Measurements from ENCODE around the gene LMAN2.
"Not testable (repeated sequence)": the region's sequence is repeated elsewhere in the genome, so short reads cannot be mapped to it uniquely, and the experiment has no call there.

LMAN2 gene

GRCh38 chr5:177311392-177311722, 40.1 kb downstream of the LMAN2 start:
- H3K4me1 ChIP-seq (ENCODE audit: control insufficient read depth, insufficient read depth, low read length): peaks cover 7% of the 10 kb centered on the region
- peaks cover 9% of the 10 kb centered on the region for H3K36me3 ChIP-seq (ENCODE audit: control insufficient read depth, insufficient read depth, low read length)
- H3K4me3 ChIP-seq (ENCODE audit: low read depth, low read length): peak overlapping the region; percentile 80
- no peaks in the 10 kb centered on the region for H3K27me3 ChIP-seq (ENCODE audit: control insufficient read depth, insufficient read depth, low read length)
- no peaks in the 10 kb centered on the region for H3K9me3 ChIP-seq (ENCODE audit: control insufficient read depth, insufficient read depth, low read length)
- peak overlapping the region; percentile 47 for H3K9ac ChIP-seq (ENCODE audit: low read depth, low read length)

DNA sequence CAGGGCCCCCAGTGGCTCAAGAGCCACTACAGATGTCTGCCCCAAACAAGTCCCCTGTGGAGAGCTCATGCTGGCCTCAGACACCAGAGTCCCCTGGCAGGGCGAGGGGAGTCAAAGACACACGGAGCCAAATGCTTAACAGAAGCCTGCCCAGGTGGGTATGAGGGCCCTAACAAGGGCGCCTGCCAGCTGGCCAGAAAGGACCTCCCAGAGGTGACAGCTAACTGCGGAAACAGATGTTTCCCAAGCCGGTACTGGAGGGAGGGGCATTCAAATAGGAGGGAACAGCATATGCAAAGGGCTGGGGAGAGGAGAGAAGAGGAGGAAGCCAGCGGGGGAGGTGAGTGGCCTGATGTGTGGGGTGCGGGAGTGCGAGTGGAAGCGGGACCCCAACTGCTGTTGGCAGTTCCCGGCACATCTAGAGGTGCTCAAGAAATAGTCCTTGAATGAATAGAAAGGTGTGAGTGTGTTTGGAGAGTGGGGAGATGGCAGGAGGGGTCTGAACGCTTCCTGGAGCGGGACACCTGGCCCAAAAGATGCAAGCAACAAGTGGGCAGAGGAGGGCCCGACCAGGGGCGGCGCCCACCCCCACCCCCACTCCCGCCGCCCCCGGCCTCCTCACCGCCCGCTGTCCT, 40.6 kb downstream of the LMAN2 start:
- H3K9me3 ChIP-seq (ENCODE audit: control insufficient read depth, insufficient read depth, low read length): no peaks in the 10 kb centered on the region
- no peak overlapping the region for H3K9ac ChIP-seq (ENCODE audit: low read depth, low read length)
- no peaks in the 10 kb centered on the region for H3K27me3 ChIP-seq (ENCODE audit: control insufficient read depth, insufficient read depth, low read length)
- H3K4me3 ChIP-seq (ENCODE audit: low read depth, low read length): peak overlapping the region; percentile 80
- peaks cover 7% of the 10 kb centered on the region for H3K4me1 ChIP-seq (ENCODE audit: control insufficient read depth, insufficient read depth, low read length)
- peaks cover 14% of the 10 kb centered on the region for H3K36me3 ChIP-seq (ENCODE audit: control insufficient read depth, insufficient read depth, low read length)

GRCh38 chr5:177310332-177310731, 41.1 kb downstream of the LMAN2 start:
- peak overlapping the region; percentile 45 for H3K4me3 ChIP-seq (ENCODE audit: low read depth, low read length)
- H3K4me1 ChIP-seq (ENCODE audit: control insufficient read depth, insufficient read depth, low read length): peaks cover 7% of the 10 kb centered on the region
- H3K9ac ChIP-seq (ENCODE audit: low read depth, low read length): no peak overlapping the region
- H3K27me3 ChIP-seq (ENCODE audit: control insufficient read depth, insufficient read depth, low read length): no peaks in the 10 kb centered on the region
- H3K9me3 ChIP-seq (ENCODE audit: control insufficient read depth, insufficient read depth, low read length): no peaks in the 10 kb centered on the region
- H3K36me3 ChIP-seq (ENCODE audit: control insufficient read depth, insufficient read depth, low read length): peaks cover 17% of the 10 kb centered on the region

GRCh38 chr5:177309351-177310191, 41.9 kb downstream of the LMAN2 start:
- Histone ChIP-seq H3K27me3 (ENCODE audit: control insufficient read depth, insufficient read depth, low read length) (no peaks in the 10 kb centered on the region), H3K4me3 (ENCODE audit: low read depth, low read length) (no peak overlapping the region), H3K4me1 (ENCODE audit: control insufficient read depth, insufficient read depth, low read length) (peaks cover 10% of the 10 kb centered on the region), H3K36me3 (ENCODE audit: control insufficient read depth, insufficient read depth, low read length) (peaks cover 22% of the 10 kb centered on the region), H3K9ac (ENCODE audit: low read depth, low read length) (no peak overlapping the region), H3K9me3 (ENCODE audit: control insufficient read depth, insufficient read depth, low read length) (no peaks in the 10 kb centered on the region)

DNA sequence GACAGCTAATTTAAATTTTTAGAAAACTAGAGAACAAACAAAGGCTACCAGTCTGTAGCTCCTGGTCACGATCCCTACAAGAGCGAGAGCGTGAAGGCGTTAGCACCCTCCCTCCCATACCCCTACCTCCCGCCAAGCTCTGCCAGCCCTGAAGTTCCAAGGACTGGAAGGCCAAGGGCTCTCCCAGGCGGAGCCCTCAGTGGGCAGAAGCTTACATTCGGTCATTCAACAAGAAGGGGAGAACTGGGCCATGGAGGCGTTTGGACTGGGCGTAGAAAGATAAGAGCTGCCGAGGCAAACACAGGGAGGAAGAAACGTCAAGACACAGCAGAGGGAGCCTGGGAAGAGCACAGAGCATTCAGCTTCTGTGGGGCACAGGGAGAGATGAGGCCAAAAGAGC, 42.7 kb downstream of the LMAN2 start:
- H3K9me3 ChIP-seq (ENCODE audit: control insufficient read depth, insufficient read depth, low read length): no peaks in the 10 kb centered on the region
- no peak overlapping the region for H3K9ac ChIP-seq (ENCODE audit: low read depth, low read length)
- peaks cover 22% of the 10 kb centered on the region for H3K36me3 ChIP-seq (ENCODE audit: control insufficient read depth, insufficient read depth, low read length)
- H3K4me1 ChIP-seq (ENCODE audit: control insufficient read depth, insufficient read depth, low read length): peaks cover 10% of the 10 kb centered on the region
- no peak overlapping the region for H3K4me3 ChIP-seq (ENCODE audit: low read depth, low read length)
- H3K27me3 ChIP-seq (ENCODE audit: control insufficient read depth, insufficient read depth, low read length): no peaks in the 10 kb centered on the region

- no peaks in the 10 kb centered on the region for H3K9me3 ChIP-seq (ENCODE audit: control insufficient read depth, insufficient read depth, low read length)
- peaks cover 22% of the 10 kb centered on the region for H3K36me3 ChIP-seq (ENCODE audit: control insufficient read depth, insufficient read depth, low read length)
- no peak overlapping the region for H3K9ac ChIP-seq (ENCODE audit: low read depth, low read length)
- peaks cover 10% of the 10 kb centered on the region for H3K4me1 ChIP-seq (ENCODE audit: control insufficient read depth, insufficient read depth, low read length)
- no peak overlapping the region for H3K4me3 ChIP-seq (ENCODE audit: low read depth, low read length)
- H3K27me3 ChIP-seq (ENCODE audit: control insufficient read depth, insufficient read depth, low read length): no peaks in the 10 kb centered on the region
Observed at GRCh38 chr5:177307544-177308363, 43.7 kb downstream of the LMAN2 start.

DNA sequence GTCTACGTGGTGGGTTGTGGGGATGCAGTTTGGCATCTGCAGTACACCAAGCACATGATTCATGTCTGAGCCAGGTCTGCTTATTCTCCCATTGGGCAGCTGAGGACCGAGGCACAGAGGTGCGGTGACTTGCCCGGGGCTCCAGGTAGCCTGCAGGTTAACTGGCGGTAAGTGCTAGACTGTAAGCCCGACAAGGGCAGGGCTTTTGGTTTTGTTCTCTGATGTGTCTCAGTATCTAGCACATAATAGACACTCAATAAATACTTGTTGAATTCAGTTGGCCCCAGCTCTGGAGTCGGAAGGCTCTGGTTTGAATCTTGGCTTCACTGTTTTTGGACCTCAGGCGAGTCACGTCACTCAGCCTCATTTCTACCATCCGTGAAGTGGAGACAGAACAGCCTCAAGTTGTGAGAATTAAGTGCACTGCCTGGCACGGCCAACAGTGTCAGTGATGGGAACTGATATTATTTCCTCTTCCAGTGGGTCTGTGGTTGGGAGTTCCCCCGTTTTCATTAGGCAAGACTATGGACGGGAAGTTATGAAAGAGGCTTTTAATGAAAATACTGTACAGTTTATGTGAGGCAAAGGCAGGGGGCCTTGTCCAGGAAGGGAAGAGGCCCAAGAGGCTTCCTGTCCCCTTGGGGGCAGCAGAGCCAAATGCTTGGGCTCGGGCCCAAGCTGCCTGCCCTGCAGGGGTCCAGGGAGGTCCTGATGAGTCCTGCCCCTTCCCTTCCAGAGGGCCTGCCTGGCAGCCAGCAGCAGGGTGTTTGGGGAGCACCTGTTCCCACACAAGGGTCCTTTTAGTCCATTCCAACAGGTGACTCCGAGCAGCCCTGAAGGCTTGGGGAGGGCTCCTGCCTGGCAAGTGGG, 44.6 kb downstream of the LMAN2 start:
- H3K4me1 ChIP-seq (ENCODE audit: control insufficient read depth, insufficient read depth, low read length): peaks cover 10% of the 10 kb centered on the region

GRCh38 chr5:177306103-177306640, 45.3 kb downstream of the LMAN2 start:
- peaks cover 31% of the 10 kb centered on the region for H3K36me3 ChIP-seq (ENCODE audit: control insufficient read depth, insufficient read depth, low read length)
- not testable (repeated sequence) for H3K27me3 ChIP-seq (ENCODE audit: control insufficient read depth, insufficient read depth, low read length); H3K9me3 ChIP-seq (ENCODE audit: control insufficient read depth, insufficient read depth, low read length); H3K9ac ChIP-seq (ENCODE audit: low read depth, low read length); H3K4me1 ChIP-seq (ENCODE audit: control insufficient read depth, insufficient read depth, low read length); H3K4me3 ChIP-seq (ENCODE audit: low read depth, low read length)

More for the DNA sequence above, 44.6 kb downstream of the LMAN2 start:
- Histone ChIP-seq H3K36me3 (ENCODE audit: control insufficient read depth, insufficient read depth, low read length) (peaks cover 25% of the 10 kb centered on the region), H3K9me3 (ENCODE audit: control insufficient read depth, insufficient read depth, low read length) (no peaks in the 10 kb centered on the region), H3K9ac (ENCODE audit: low read depth, low read length) (no peak overlapping the region), H3K27me3 (ENCODE audit: control insufficient read depth, insufficient read depth, low read length) (no peaks in the 10 kb centered on the region), H3K4me3 (ENCODE audit: low read depth, low read length) (no peak overlapping the region)

DNA sequence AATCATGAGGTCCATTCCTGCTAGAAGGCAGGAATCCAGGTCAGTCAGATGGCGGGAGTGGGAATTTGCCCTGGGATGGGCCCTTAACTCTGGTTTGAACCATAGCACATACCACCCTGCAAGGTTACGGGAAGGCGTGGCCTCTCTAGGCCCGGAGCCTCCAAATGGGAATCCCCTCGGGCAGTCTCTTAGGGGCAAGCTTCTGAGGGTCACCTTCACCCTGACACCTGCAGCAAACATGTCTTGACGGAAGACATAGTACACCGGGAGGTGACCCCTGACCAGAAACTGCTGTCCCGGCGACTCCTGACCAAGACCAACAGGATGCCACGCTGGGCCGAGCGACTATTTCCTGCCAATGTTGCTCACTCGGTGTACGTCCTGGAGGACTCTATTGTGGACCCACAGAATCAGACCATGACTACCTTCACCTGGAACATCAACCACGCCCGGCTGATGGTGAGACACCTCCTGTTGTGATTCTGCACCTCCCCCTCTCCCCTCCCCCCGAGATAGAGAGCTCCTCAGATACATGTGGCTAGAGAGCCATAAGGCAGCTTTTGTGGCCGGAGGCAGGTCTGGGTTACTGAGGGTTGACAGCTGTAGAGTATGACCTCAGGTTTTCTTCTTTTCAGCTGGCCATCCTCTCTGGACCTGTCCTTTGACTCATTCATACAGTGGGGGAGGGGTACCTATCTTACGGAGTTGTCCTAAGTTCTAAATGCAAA, 46.9 kb downstream of the LMAN2 start:
- Histone ChIP-seq H3K9ac (ENCODE audit: low read depth, low read length) (peak overlapping the region; percentile 89), H3K36me3 (ENCODE audit: control insufficient read depth, insufficient read depth, low read length) (peaks cover 31% of the 10 kb centered on the region), H3K9me3 (ENCODE audit: control insufficient read depth, insufficient read depth, low read length) (no peaks in the 10 kb centered on the region), H3K4me3 (ENCODE audit: low read depth, low read length) (peak overlapping the region; percentile 75), H3K27me3 (ENCODE audit: control insufficient read depth, insufficient read depth, low read length) (no peaks in the 10 kb centered on the region), H3K4me1 (ENCODE audit: control insufficient read depth, insufficient read depth, low read length) (peaks cover 11% of the 10 kb centered on the region)

- Histone ChIP-seq H3K9me3 (ENCODE audit: control insufficient read depth, insufficient read depth, low read length) (no peaks in the 10 kb centered on the region), H3K36me3 (ENCODE audit: control insufficient read depth, insufficient read depth, low read length) (peaks cover 31% of the 10 kb centered on the region), H3K9ac (ENCODE audit: low read depth, low read length) (peak overlapping the region; percentile 89), H3K4me3 (ENCODE audit: low read depth, low read length) (peak overlapping the region; percentile 75), H3K27me3 (ENCODE audit: control insufficient read depth, insufficient read depth, low read length) (no peaks in the 10 kb centered on the region), H3K4me1 (ENCODE audit: control insufficient read depth, insufficient read depth, low read length) (peaks cover 15% of the 10 kb centered on the region)
Observed at GRCh38 chr5:177303925-177304391, 47.5 kb downstream of the LMAN2 start.

All from iPS-15b (cell line).